ENCODE measurements around the gene SKP1.
A peak's percentile ranks its signal among the peaks of the same experiment; 100 is the strongest.

Gene SKP1

DNA sequence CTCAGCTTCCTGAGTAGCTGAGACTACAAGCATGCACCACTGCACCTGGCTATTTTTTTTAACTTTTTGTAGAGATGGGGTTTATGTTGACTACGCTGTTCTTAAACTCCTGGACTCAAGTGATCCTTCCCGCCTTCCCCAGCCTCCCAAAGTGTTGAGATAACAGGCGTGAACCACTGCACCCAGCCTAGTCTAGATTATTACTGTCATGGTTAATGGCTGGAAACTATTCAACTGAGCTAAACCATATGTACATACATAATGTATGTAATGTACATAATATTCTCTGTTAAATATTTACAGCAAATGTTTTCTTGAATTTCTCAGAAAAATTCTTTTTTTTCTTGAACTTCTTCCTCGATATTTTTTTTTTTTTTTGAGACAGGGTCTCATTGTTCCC, 27.8 kb upstream of the SKP1 start:
- in situ Hi-C loops (cut with HindIII; ENCODE audit: low pct_unique_long_range_greater_than_20kb, low sequenced_read_pairs) = no loop called here
- no peak for TF ChIP-seq JUND (IDR thresholded peaks at IDR 0.05; ENCODE audit: low read depth)
- no peak for DNase-seq (ENCODE audit: low read depth in 1 of 2, low spot score in 1 of 2)

DNA sequence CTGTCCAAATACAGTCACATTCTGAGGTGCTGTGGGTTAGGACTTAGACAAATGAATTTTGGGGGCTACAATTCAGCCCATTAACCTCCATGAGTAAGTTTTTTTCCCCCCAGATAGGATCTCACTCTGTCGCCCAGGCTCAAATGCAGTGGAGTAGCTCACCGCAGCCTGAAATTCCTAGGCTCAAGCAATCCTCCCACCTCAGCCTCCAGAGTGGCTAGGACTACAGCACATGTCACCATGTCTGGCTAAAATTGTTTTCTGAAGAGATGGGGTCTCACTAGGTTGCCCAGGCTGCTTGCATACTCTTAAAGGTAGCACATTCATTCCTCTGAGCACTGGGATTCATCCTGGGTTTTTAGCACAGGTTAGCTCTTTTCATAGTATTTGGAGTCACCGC, 26.9 kb upstream of the SKP1 start:
- TF ChIP-seq JUND (IDR thresholded peaks at IDR 0.05; ENCODE audit: low read depth) = no peak
- DNase-seq (ENCODE audit: low read depth in 1 of 2, low spot score in 1 of 2) = no peak
- in situ Hi-C loops (cut with HindIII; ENCODE audit: low pct_unique_long_range_greater_than_20kb, low sequenced_read_pairs) = no loop called here

DNA sequence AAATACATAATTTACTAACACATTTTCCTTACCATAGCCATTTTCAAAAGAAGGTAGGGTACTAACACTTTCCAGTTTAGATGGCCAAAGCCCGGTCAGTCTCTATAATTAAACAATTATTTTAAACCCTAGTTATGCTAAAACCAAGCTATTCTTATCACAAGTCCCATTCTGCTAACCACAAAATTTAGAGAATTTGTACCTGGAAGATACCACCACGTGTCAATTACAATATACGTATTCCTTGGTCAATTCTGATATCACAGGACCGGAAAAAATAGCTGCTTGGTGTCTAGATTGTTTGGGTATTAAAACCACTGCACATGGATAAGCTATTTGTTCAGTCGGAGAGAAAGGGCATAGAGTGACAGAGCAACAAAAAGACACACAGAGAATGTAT, 18.9 kb upstream of the SKP1 start:
- no peak for DNase-seq (ENCODE audit: low read depth in 1 of 2, low spot score in 1 of 2)
- in situ Hi-C loops (cut with HindIII; ENCODE audit: low pct_unique_long_range_greater_than_20kb, low sequenced_read_pairs) = no loop called here
- TF ChIP-seq JUND (IDR thresholded peaks at IDR 0.05; ENCODE audit: low read depth) = no peak

- TF ChIP-seq JUND (IDR thresholded peaks at IDR 0.05; ENCODE audit: low read depth) = no peak
- in situ Hi-C loops (cut with HindIII; ENCODE audit: low pct_unique_long_range_greater_than_20kb, low sequenced_read_pairs) = no loop called here
- no peak for DNase-seq (ENCODE audit: low read depth in 1 of 2, low spot score in 1 of 2)
These were observed 12.3 kb upstream of the SKP1 start for GRCh38 chr5:134189031-134189430.

- in situ Hi-C loops (cut with HindIII; ENCODE audit: low pct_unique_long_range_greater_than_20kb, low sequenced_read_pairs) = no loop called here
- no peak for TF ChIP-seq JUND (IDR thresholded peaks at IDR 0.05; ENCODE audit: low read depth)
- no peak for DNase-seq (ENCODE audit: low read depth in 1 of 2, low spot score in 1 of 2)
These were observed 11.3 kb upstream of the SKP1 start for GRCh38 chr5:134188092-134188491.

GRCh38 chr5:134184155-134185135, 7.7 kb upstream of the SKP1 start:
- peak; percentile 73 to 82 for DNase-seq (ENCODE audit: low read depth in 1 of 2, low spot score in 1 of 2)
- in situ Hi-C loops (cut with HindIII; ENCODE audit: low pct_unique_long_range_greater_than_20kb, low sequenced_read_pairs) = no loop called here
- no peak for TF ChIP-seq JUND (IDR thresholded peaks at IDR 0.05; ENCODE audit: low read depth)

DNA sequence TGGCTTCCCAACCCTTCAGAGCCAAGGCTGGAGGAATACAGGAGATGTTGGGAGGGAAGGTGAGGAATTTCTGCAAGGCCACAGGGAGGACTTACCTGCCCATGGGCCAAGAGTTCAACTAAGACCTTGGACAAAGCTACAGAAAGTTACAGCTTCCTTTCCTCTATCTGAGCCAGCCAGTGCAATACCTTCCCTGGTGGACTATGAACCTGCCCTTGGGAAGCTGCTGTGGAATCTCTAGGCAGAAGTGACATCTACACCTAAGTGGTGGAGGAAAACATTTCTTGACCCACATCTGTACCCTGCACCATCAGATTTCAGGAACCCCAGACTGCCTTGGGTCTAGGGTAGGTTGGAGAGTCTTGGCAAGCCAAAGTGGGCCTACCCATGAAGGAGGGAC, 6.7 kb upstream of the SKP1 start:
- no peak for DNase-seq (ENCODE audit: low read depth in 1 of 2, low spot score in 1 of 2)
- in situ Hi-C loops (cut with HindIII; ENCODE audit: low pct_unique_long_range_greater_than_20kb, low sequenced_read_pairs) = no loop called here
- no peak for TF ChIP-seq JUND (IDR thresholded peaks at IDR 0.05; ENCODE audit: low read depth)

- no peak for DNase-seq (ENCODE audit: low read depth in 1 of 2, low spot score in 1 of 2)
- in situ Hi-C loops (cut with HindIII; ENCODE audit: low pct_unique_long_range_greater_than_20kb, low sequenced_read_pairs) = no loop called here
These were observed 1.3 kb upstream of the SKP1 start for GRCh38 chr5:134178096-134178419.

DNA sequence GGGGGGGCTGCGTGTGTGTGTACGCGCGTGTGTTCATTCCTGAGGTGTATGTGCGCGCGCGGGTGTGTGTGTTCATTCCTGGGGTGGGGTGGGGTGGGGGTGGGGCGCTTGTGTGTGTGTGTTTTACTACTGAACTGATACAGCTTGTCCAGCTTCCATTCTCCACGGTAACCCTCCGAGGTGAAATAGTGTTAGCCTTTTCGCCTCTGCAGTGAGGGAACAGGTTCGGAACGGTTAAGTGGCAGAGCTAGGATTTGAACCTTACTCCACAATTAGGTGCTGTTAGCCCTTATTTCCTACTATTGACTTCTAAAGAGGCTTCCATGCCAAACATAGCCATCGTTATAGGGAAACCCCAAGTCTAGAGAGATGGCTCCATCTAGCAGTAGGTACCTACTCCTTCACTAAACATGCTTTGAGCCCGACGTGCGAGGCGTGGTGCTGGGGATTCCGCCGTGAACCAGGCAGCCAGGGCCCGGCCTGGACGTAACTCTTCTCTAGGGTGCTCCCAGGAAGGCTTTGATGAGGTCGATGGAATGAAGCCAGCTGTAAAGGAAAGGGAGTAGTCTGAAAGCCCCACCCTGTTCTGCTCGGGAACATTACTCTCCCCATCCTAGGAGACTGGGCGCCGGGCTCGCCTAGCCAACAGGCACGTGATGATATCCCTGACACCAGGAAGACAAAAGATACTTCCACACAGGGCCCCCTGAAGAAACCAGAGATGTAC, 782 bp upstream of the SKP1 start:
- TF ChIP-seq JUND (IDR thresholded peaks at IDR 0.05; ENCODE audit: low read depth) = no peak

More at GRCh38 chr5:134178096-134178419, 1.3 kb upstream of the SKP1 start:
- TF ChIP-seq JUND (IDR thresholded peaks at IDR 0.05; ENCODE audit: low read depth) = no peak

DNA sequence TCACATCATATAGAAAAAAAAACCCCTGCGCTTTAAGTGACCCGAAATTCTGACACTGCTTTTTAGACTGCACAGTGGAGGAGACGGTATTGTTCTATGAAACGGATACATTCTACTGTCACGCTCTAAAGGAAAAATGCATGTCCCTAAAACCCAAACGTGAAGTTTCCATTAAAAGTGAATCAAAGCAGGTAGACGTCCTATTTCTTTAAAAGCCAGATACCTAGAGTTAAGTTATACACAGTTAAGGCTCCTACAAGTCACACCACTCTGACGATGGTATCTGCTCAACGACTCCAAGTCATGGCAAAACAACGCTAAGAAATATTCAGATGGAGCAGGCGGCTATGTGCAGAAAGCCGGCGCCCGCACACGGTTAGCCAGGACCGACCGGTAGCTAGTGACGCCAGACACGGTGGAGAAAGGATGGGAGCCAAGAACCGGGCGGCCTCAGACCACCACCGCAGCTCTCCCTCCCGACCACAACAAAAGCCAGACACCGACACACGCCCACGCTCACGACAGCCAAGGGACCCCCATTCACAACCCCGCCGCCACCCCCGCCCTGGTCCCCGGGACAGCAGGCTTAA, 734 bp downstream of the SKP1 start:
- no peak for TF ChIP-seq JUND (IDR thresholded peaks at IDR 0.05; ENCODE audit: low read depth)
- in situ Hi-C loops (cut with HindIII; ENCODE audit: low pct_unique_long_range_greater_than_20kb, low sequenced_read_pairs) = no loop called here
- DNase-seq (ENCODE audit: low read depth in 1 of 2, low spot score in 1 of 2) = peak; percentile 7 to 26

More for the DNA sequence above, 782 bp upstream of the SKP1 start:
- in situ Hi-C loops (cut with HindIII; ENCODE audit: low pct_unique_long_range_greater_than_20kb, low sequenced_read_pairs) = no loop called here
- peak in 1 of 2 experiments; percentile 36 for DNase-seq (ENCODE audit: low read depth in 1 of 2, low spot score in 1 of 2)

DNA sequence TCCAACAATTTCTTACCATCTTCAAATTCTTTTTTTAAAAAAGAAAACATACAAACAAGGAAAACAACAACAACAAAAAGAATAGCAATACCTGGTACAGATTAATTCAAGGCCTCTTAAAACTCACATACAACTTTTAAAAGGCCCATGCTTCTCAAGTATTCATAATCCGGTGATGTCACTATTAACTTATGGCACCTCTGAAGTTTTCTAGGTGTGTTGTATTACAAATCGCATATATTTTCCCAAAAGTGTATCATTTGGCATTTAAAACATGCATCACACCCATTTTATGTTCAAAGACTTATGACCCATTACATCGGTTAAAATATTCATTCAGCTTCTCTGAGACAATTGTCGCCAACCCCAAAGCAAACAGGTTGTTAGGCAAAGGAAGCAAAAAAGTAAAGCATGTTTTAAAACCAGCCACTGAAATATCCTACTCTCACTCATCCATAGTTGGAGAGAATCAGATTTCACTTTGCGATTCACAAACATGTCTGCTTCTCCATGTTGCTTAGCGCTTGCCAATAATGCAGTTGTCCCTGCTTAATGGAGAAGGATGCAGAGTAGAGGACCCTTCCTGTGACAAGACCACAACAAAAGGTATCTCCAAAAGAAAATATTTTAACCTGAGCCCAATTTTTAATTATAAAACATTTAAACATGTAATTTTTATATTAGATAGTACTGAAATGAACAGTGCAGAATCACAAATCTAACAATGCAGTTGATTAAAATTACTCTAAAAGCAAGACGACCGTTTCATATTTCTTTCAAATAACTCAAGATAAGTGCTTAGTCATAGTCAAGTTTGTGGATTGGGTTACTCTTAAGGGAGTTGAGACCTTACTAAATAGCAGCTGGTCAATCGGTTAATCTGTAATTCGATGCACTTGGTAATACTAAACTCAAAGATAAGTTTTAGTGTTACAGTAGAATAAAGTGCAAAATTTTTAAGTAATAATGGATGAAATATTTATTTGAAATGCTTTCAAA, 1.6 kb downstream of the SKP1 start:
- in situ Hi-C loops (cut with HindIII; ENCODE audit: low pct_unique_long_range_greater_than_20kb, low sequenced_read_pairs) = no loop called here
- peak in 1 of 2 experiments; percentile 40 for DNase-seq (ENCODE audit: low read depth in 1 of 2, low spot score in 1 of 2)
- no peak for TF ChIP-seq JUND (IDR thresholded peaks at IDR 0.05; ENCODE audit: low read depth)

DNA sequence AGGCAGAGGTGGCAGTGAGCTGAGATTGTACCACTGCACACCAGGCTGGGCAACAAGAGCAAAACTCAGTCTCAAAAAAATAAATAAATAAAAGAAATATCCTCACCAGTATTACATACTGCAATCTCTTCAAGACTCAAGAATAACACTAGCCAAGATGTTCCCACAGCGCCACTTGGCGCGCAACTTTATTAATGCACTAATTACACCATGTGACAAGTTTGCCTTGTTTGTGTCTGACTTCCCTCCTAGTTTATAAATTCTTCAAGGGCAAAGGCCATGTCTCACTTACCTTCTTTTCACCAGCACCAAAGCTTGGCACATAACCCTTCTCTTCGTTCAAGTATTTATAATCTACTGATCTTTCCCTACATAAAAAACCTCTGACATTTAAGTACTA, 4.8 kb downstream of the SKP1 start:
- in situ Hi-C loops (cut with HindIII; ENCODE audit: low pct_unique_long_range_greater_than_20kb, low sequenced_read_pairs) = no loop called here
- no peak for TF ChIP-seq JUND (IDR thresholded peaks at IDR 0.05; ENCODE audit: low read depth)
- peak; percentile 9 to 65 for DNase-seq (ENCODE audit: low read depth in 1 of 2, low spot score in 1 of 2)

Data from T47D (cell line).